HG03575 (cell line): ENCODE data around the gene ZFPM1.

ENCODE experiments used
- ATAC-seq: cut with Tn5 transposase; IDR thresholded peaks from one replicate; pipeline ENCODE4 v1.9.1; 2021; ENCODE audit not compliant: unreplicated experiment, insufficient number of reproducible peaks, low FRiP score; ENCODE audit errors: extremely low read depth

Gene ZFPM1

DNA sequence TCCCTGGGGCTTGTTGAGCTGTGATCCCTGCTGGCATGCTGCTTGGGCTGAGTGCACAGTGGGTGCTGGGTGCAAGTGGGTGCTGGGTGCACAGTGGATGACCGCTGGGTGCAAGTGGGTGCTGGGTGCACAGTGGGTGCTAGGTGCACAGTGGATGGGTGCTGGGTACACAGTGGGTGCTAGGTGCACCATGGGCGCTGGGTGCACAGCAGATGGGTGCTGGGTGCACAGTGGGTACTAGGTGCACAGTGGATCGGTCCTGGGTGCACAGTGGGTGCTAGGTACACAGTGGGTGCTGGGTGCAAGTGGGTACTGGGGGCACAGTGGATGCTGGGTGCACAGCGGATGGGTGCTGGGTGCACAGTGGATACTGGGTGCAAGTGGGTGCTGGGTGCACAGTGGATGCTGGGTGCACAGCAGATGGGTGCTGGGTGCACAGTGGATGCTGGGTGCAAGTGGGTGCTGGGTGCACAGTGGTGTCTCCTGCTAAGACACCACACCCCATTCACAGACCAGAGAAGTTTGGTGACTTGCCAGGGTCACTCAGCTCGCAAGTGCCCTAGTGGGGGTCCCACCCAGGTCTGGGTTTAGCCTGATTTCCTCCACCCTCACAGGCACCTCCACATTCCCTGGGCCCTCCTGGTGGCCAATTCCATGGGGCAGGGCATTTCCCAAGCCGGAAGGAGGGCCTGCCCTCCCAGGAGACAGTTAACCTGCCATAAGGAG, 33.5 kb downstream of the ZFPM1 start:
- ATAC-seq = no peak

DNA sequence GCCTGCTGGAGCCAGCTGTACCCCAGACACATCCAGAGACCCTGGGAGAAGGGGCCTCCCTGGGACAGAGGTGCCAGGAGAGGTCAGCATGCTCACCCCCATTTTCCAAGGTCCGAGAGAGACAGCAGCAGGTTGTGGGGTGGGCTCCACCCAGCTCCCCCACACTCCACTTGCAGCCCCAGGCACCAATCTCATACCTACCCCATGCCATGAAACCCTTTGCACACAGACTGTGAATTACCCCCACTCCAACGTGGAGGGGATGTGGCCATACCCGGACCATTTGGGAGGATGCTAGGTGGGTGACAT, 34.0 kb downstream of the ZFPM1 start:
- no peak for ATAC-seq

DNA sequence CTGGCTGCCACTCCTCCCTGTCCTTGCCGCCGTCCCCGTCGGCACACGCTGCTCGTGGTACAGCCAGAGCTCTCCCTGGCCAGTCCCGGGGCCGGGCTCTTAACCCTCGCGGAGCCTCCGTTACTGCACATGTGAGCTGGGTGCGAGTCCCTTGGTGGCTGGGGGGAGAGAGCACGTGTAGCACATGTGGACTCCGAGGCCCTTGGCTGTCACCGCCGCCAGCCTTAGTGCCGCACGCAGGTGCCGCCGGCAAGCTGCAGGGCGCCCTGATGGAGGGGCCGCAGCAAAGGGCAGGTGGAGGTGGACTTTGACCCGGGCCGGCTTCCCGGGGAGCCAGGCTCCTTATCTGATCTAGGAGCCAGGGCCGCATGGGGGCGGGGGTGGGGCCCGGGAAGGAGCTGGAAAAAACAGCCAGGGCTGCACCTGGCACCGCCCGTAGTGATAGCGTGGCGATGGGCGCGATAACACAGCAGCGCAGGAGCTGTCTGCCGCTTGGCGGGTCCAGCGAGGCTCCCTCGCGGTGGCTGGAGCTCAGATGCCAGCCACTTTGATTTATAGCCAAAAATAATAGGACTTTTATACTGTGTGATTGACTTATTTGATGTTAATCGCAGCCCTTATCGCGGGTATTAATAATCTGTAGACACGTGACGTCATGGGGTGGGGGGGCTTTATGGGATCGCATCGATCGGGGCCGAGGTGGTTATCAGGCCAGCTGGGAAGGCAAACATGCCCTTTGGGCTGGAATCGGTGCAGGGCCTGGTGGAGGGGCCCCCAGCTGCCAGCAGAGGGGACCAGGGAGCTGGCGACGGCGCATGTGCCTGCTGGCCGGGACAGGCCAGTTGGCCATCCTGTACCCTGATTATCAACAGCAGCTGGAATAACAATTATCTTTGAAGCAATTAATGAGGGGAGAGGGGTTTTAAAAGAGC, 35.1 kb downstream of the ZFPM1 start:
- no peak for ATAC-seq

DNA sequence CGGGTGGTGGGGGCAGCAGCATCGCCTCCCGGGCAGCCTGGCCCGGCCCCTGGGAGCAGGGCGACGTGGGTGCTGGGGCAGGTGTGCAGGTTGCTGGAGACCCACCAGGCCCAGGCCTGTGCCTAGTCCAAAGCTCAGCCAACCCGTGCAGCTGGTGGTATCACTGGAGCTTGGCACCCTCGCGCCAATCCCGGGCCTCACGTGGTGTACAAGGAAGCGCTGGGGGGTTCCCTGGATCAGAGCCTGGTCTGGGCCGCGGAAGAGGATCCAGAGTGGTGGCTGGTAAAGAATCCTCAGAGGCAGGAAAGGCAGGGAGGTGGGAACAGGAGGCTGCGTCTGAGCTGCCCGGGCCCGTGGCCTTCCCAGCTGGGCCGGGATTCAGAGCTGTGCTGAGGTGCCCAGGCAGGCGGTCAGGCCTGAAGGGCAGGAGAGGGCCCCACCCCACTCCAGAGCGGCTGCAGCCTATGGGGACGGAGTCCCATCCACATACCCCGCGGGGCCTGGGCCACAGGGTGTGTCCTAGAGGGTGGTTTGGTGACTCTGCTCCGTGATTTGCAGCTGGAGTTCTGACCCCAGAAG, 36.2 kb downstream of the ZFPM1 start:
- ATAC-seq = no peak

DNA sequence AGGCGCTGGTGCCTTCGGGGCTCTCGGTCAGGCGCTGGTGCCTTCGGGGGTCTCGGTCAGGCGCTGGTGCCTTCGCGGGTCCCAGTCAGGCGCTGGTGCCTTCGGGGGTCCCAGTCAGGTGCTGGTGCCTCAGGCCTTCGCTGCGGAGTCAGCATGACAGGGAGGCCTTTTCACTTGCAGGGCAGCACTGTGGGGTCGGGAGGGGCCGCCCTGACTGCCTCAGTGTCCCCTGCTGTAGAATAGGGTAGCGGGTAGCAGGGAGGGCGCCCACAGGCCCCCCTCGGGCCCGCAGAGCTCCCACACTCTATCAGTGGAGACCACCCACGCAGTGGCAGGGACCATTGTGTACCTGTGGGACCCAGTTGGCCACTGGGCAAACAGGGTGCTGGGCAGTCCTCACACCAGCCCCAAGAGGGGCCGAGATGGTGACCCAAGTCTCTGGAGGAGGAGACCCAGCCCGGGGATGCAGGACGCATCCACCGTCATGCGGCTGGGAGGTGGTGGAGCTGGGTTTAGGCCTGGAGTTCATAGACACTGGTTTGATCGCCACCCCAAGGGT, 38.0 kb downstream of the ZFPM1 start:
- no peak for ATAC-seq

DNA sequence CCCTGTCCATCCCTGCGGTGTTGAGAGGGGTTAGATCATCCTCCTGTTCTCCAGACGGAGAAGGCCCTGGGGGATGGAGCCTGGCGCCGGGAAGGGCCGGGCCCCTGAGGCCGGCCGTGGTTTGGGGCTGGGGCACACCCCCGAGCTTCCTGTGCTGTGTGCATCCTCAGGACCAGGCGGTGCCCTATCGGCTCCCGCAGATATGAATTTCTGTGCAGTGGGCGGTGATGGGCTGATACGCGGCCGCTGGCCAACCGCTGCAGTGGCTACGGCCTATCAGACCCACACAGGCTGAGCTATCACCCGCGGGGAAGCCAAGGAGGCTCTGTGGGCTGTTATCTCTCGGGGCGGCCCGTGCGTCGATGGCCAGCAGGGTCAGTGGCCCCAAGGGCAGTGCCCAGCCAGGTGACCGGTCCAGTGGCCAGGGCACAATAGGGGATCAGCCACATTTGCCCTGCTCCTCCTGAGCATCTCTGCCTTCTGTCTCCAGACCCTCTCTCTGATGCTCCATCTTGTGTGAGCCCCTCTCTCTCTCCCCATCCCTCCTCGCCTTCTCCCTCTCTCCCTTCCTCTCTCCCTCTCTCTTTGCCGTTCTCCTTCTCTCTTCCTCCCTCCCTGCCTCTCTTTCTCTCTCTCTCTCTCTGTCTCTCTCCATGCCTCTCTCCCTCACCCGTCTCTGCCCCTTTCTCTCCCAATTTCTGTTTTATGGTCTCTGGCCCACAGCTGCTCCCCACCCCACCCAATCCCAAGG, 38.7 kb downstream of the ZFPM1 start:
- ATAC-seq = no peak

DNA sequence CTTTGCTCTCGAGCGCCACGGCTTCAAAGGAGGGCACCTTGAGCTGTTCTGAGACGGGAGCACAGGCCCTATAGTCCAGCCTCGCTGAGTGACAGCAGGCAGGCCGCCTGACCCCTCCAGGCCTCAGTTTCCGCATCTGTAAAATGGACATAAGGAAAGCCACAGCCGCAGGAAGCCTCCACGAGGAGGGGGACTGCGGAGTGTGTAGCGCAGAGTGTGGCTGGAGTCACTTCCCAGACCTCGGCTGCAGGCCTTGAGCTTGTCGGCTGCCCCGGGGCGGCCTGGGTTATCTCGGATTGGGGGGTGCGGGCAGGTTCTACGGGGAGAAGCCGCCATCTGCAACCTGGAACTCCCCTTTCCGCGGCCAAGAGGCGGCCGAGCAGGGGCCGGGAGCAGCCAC, 40.8 kb downstream of the ZFPM1 start:
- no peak for ATAC-seq

DNA sequence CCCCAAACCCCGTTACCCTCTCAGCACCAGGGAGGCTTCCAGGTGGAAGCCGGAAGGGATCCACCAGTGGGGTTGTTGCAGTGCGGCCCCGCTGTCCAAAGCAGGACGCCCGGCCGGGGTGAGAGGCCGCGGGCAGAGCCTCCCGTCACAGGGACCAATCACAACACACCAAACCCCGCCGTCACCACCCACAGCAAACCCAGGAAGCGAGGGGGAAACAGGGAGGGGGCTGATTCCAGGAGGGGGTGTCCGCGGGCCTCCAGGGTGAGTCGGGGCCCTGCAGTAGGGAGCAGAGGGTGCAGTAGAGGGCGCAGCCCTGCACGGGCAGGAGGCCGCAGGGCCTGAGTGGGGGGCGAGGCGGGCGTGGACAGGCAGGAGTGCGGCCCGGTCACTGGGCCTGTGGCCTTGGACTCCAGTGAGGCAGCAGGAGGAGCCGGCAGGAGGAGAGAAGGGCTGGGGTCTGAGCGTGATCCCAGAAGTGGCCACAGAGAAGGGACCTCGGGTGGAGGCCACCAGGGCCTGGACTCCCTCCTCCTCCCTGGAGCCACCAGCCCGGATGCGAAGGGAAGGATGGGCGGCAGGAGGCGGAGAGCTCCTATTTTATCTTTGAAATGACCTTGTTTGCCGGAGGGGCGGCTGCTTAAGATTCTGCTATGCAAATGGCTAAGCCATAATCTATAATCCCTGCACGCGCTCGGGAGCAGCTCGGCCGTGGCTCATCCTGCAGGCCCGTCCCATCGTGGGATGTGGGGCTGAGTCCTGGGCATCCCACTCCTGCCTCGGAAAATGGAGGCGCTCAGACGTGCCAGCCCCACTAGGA, 41.5 kb downstream of the ZFPM1 start:
- no peak for ATAC-seq

DNA sequence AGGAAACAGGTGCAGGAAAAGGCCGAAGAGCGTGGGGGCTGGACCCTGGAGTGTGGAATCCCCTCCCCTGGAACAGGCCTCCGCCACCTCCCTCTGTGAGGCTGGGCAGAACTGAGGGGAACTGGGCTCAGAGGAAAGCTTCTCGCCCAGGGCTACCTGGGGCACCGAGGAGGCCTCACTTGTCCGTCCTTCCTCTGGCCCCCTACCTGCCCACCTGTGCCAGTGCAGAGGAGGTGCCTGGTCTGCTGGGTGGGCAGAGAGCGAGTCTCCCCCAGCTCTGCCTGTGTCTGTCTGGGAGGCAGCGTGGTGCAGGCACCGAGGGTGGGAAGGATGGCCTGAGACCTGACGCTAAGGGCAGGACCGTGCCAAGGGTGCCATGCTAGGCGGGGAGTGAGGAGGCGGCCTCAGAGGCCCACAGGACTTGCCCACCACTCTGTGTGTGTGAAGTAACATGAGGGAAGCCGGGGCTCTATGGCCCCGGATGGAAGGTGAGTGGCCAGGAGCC, 42.2 kb downstream of the ZFPM1 start:
- no peak for ATAC-seq

DNA sequence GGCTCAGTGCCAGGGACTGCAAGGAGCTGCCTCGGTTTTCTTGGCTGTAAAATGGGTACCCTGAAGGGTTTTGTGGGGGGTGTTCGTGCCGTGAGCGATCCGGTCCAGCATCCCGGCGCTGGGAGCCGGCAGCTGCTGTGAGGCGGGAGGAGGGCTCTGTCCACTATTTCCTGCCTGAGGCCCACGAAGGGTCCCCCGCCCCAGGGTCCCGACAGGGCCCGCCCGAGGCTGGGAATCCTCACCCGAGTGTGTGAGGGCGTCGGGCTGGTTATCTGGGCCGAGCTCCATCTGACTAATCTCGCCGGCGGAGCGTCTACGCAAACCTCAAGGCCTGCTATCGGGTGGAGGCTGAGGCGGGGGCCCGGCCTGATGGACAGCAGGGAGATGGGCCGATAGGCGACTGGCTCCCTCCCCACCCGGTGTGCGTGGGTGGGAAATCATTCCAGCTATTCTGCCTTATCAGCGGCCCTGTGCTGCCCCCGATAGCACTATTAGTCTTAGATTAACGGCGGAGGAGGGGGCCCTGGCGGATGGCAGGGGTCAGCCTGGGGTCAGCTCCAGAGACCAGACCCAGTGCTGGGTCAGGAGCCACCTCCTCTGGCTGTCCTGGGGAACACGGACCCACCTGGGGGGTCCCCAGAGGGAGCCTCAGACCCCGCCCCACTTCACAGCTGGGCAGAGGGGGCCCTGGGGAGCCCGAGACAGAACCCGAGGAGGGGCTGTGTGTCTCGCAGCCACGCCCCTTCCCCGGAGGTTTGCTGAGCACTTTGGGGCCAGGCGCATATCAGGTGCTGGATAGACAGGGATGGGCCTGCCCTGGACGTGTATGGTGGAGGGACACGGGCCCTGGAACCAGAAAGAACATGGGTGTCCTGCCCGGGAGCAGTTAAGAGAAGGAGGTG, 44.7 kb downstream of the ZFPM1 start:
- ATAC-seq = no peak

DNA sequence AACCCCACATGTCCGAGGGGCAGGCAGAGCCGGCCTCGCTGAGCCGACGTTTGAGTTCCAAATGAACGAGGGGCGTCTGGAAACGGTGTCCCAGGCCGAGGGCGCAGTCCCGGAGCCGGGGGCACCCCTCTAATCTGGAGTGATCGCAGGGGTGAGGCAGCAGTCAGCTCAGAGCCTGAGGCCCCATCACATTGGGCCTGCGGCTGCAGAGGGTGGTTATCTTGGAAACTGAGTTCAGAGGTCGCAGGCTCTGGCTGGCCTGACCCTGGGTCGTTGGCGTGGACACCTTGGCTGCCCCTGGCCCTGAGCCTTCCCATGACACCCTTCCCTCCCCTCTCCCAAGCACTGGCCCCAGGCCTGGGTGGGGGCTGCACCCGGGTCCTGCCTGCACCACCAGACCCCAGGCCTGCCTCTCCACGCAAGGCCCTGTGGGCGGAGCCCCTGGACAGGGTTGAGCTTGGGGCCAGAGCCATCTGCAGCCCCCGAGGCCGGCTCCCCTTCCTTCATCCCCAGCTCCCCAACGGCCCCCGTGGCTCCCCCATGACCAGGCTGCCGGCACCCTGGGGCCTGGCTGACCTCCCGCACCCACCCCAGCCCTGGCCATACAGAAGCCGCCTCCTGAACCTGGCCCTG, 45.6 kb downstream of the ZFPM1 start:
- no peak for ATAC-seq

DNA sequence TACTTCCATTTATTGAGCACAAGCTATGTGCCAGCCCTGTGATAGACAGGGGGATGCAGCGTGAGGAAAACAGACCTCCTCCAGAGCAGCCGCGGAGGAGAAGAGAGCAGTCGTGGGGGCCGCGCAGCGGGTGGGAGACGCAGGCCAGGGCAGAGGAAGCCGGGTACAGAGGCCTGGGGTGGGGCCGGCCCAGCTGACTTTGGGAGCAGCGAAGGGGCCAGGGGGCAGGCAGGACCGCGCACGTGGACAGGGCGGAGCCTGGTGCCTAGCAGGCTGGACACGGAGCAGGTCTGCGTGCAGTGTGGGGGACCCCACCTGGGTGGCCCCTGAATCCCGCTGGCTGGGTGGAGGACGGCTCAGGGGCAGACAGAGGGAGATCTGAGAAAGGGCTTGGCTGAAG, 46.2 kb downstream of the ZFPM1 start:
- no peak for ATAC-seq

DNA sequence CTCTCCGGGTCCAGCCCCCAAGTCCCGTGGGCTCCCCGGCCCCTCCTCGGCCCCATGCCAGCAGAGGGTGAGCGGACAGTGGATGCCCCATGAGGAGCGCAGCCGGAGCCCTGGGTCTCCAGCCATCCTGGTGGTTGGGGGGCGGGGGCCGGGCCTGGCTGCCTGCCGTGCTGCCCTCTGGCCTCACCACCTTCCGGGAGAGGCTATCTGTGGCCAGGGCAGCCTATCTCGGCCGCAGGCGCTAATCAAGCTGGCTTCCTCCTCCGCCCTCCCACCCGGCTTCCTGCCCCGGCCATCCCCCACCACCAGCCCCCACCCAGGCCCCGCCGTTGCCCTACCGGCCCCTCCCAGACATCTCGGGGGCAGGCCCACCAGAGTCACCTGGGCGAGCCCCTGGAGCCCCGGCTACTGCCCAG, 46.8 kb downstream of the ZFPM1 start:
- no peak for ATAC-seq

DNA sequence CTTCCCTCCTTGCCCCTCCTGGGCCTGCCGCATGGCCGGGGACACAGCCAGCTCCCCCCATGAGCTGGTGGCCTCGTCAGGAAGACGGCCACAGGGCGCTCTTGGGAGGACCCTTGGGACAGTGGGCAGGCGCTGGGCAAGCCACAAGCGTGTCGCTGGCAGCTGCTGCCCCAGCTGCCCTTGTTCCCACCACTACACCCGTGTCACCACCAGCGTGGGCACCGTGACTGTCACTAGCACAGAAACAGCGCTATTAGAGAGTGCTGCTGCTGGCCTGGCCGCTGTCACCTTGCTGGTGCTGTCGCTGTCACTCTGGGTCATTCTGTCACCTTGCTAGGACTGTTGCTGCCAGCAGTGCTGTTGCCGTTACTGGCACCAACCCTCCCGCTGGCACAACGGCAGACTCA, 47.2 kb downstream of the ZFPM1 start:
- no peak for ATAC-seq

DNA sequence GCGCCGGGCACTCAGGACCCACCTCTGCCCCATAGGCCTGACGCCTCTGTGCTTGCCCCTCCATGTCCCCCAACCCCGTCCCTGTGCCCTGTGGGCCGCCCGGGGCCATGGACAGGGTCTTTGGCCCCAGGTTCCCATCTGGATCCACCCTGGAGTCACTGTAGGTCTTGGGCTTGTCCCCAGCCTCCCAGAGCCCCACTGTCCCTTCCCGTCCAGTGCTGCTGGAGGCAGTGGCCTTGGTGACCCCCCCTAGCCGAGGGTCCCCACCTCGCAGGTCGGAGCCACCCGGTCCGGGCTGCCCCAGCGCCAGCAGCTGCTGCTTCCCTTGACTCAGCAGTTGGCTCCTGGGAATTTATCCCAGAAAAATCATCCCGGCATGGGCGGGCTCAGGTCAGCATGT, 49.3 kb downstream of the ZFPM1 start:
- no peak for ATAC-seq

DNA sequence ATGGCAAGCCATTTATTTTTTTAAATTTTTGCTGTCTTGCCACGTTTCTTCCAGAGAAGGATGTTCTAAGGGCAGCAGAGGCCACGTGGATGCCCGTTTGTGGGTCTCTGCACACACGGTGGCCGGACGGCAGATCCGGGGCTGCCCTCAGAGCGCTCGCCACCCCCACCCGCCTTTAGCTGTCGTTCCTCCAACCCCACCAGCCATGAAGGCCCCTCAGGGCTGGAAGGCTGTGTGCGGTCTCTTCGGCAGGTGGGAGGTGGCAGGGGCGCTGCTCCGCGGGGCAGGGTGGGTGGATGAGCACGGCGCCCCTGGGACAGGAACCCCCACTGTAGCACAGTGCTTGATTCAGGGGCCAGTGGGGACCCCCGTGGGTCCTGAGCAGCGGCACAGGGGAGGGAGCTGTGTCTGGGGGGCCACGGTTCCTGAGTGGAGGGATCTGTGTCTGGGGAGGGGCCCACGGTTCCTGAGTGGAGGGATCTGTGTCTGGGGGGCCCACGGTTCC, 49.7 kb downstream of the ZFPM1 start:
- ATAC-seq = no peak

DNA sequence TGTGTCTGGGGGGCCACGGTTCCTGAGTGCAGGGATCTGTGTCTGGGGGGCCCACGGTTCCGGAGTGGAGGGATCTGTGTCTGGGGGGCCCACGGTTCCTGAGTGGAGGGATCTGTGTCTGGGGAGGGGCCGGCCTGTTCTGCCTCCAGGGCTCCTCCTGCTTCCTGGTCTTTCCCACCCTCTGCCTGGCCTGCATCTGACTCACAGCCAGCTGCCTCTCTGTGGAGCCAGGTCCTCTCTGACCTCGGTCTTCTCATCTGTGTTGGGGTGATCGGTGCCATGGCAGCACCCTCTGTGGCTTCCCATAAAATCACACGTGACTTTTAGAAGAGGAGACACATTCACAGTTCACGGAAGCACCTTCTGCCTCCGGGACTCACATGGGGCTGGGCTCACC, 50.3 kb downstream of the ZFPM1 start:
- no peak for ATAC-seq
